Panc1 (cell line): Measurements from ENCODE around the gene ABCD3. TPM values are rescaled to one million over a fixed set of nuclear protein-coding genes. Genes with fewer than 3 reads are reported as not detected.

Source experiments
- ATAC-seq: fragments of 200-7000 bp; cut with Tn5 transposase; 2 replicates; pipeline ENCODE4 v1.9.1; 2020; ENCODE audit warnings: mild to moderate bottlenecking, moderate library complexity
- BruUV-seq: library from RNA; stranded (reverse); fragments of 400-500 nt; replicated peaks from 2 replicates; lab custom pipeline; 2021; lab: Mats Ljungman, UMichigan
- CTCF ChIA-PET: fragments of 300-600 bp; sonication (Branson Sonifier 250); formaldehyde crosslinking; loops from one replicate; lab custom pipeline; 2022; ENCODE audit warnings: antibody characterized with exemption; lab: Charles Lee
- POLR2A ChIA-PET: fragments of 300-600 bp; sonication (Branson Sonifier 250); formaldehyde crosslinking; loops from one replicate; lab custom pipeline; 2022; ENCODE audit warnings: antibody characterized with exemption; lab: Charles Lee
- DNase-seq: peaks from one replicate; pipeline ENCODE4 v3.0.0-alpha.2; 2010; ENCODE audit warnings: low read depth, low spot score
- H3K27ac ChIP-seq: 2 replicates; pipeline ENCODE4 v1.5.1; 2011; ENCODE audit warnings: mild to moderate bottlenecking, low read length, inconsistent platforms
- H3K27me3 ChIP-seq: fragments of 200-500 bp; sonication (Bioruptor generic); 2 replicates; pipeline ENCODE4 v1.6.0; 2014; ENCODE audit warnings: low read length, inconsistent platforms; ENCODE audit not compliant: control insufficient read depth, insufficient read depth
- H3K36me3 ChIP-seq: fragments of 200-500 bp; sonication (Bioruptor generic); 2 replicates; pipeline ENCODE4 v1.5.1; 2014; ENCODE audit warnings: inconsistent platforms, mild to moderate bottlenecking, low read length, moderate library complexity; ENCODE audit not compliant: control insufficient read depth, insufficient read depth
- H3K4me1 ChIP-seq: 2 replicates; pipeline ENCODE4 v1.5.1; 2011; ENCODE audit warnings: inconsistent platforms, mild to moderate bottlenecking, low read length, moderate library complexity; ENCODE audit not compliant: control insufficient read depth, insufficient read depth
- H3K4me3 ChIP-seq, 2 experiments: 2 replicates each; pipeline ENCODE4 v1.5.1; 2011 to 2012; ENCODE audit warnings: low read depth in 2 of 2, low read length in 2 of 2, mild to moderate bottlenecking in 2 of 2, inconsistent platforms in 1 of 2, moderate library complexity in 1 of 2
- H3K9me3 ChIP-seq: fragments of 200-500 bp; sonication (Bioruptor generic); 2 replicates; pipeline ENCODE4 v1.5.1; 2014; ENCODE audit warnings: low read depth, mild to moderate bottlenecking, inconsistent platforms, low read length, moderate library complexity; ENCODE audit not compliant: control insufficient read depth, insufficient read depth
- POLR2AphosphoS5 ChIP-seq: IDR thresholded peaks from 2 replicates; pipeline ENCODE4 v1.6.1; 2012; ENCODE audit warnings: mild to moderate bottlenecking, low read depth, low read length, moderate library complexity
- SIN3A ChIP-seq: IDR thresholded peaks from 2 replicates; pipeline ENCODE4 v1.6.1; 2012; ENCODE audit warnings: low read depth, mild to moderate bottlenecking, low read length, moderate library complexity, borderline replicate concordance; ENCODE audit not compliant: insufficient read depth
- TCF7L2 ChIP-seq: IDR thresholded peaks from 2 replicates; pipeline ENCODE4 v1.6.1; 2011; ENCODE audit warnings: mild to moderate bottlenecking, low read depth, low read length, inconsistent platforms
- in situ Hi-C: cut with HindIII; loops from 2 replicates; pipeline ENCODE4 v1.10.0; 2016; ENCODE audit warnings: low sequenced_read_pairs, low pct_unique_long_range_greater_than_20kb
- intact Hi-C: fragments of 100-400 bp; cut with micrococcal nuclease; formaldehyde crosslinking; loops from one replicate; pipeline ENCODE4 v1.10.0; 2022; ENCODE audit not compliant: unreplicated experiment
- total RNA-seq: library from RNA; stranded (reverse); gene quantifications from one replicate; pipeline ENCODE4 v1.2.1, GENCODE V29; 2021; ENCODE audit not compliant: unreplicated experiment
- TF ChIP-seq, protein P1 (sequence below), 2 experiments: IDR thresholded peaks; 2 replicates each; pipeline ENCODE4 v1.6.1; 2011 to 2012; ENCODE audit warnings: low read depth in 2 of 2, control low read depth in 1 of 2, low read length in 1 of 2, mild to moderate bottlenecking in 1 of 2, moderate library complexity in 1 of 2; ENCODE audit not compliant: insufficient read depth in 1 of 2
- TF ChIP-seq, protein P2 (sequence below): fragments of 450-650 bp; IDR thresholded peaks from 2 replicates; pipeline ENCODE4 v1.5.1; 2017; ENCODE audit warnings: mild to moderate bottlenecking

The ABCD3 gene
- total RNA-seq, 1 experiment from 2014 or later = 40.5 TPM

DNA sequence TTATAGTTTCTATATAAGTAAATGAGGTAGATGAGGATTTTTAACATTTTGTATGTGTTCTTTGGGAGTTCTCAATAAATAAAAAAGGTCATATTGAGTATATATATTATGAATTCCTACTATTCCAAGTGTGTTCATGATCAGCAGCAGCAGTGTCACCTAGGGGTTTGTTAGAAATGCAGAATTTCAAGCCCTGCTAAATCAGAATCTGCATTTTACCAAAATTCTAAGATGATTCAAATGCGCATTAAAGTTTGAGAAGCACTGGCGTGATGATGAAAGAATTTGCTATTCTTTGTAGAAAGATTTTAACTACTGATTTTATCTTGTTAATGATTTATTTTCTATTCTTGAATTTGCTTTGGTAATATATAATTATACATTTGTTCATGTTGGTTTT is 94.6 kb downstream of the ABCD3 start:
- ATAC-seq (no peak), DNase-seq (no peak)
- intact Hi-C loops (no loop called here), in situ Hi-C loops (no loop called here)
- H3K9me3 ChIP-seq = no peaks in the 10 kb centered on the region
- no TSS peak for BruUV-seq
- H3K4me3 ChIP-seq = no peak overlapping the region
- ChIA-PET POLR2A (no interaction called here), CTCF (interaction anchor here (0.6 kb wide), 1 partner anchor 57 kb away, joined by 4 read pairs; no protein-coding TSS in a partner anchor)
- no peaks in the 10 kb centered on the region; the same call in 1 of the 2 replicates for H3K36me3 ChIP-seq
- TF ChIP-seq POLR2AphosphoS5 (no peak), SIN3A (no peak), TCF7L2 (no peak)
- TF ChIP-seq, protein P1, sequence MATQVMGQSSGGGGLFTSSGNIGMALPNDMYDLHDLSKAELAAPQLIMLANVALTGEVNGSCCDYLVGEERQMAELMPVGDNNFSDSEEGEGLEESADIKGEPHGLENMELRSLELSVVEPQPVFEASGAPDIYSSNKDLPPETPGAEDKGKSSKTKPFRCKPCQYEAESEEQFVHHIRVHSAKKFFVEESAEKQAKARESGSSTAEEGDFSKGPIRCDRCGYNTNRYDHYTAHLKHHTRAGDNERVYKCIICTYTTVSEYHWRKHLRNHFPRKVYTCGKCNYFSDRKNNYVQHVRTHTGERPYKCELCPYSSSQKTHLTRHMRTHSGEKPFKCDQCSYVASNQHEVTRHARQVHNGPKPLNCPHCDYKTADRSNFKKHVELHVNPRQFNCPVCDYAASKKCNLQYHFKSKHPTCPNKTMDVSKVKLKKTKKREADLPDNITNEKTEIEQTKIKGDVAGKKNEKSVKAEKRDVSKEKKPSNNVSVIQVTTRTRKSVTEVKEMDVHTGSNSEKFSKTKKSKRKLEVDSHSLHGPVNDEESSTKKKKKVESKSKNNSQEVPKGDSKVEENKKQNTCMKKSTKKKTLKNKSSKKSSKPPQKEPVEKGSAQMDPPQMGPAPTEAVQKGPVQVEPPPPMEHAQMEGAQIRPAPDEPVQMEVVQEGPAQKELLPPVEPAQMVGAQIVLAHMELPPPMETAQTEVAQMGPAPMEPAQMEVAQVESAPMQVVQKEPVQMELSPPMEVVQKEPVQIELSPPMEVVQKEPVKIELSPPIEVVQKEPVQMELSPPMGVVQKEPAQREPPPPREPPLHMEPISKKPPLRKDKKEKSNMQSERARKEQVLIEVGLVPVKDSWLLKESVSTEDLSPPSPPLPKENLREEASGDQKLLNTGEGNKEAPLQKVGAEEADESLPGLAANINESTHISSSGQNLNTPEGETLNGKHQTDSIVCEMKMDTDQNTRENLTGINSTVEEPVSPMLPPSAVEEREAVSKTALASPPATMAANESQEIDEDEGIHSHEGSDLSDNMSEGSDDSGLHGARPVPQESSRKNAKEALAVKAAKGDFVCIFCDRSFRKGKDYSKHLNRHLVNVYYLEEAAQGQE (IDR thresholded peaks at IDR 0.05; ENCODE audit: insufficient read depth in 1 of 2, low read depth in 2 of 2, low read length in 1 of 2) = no peak
- TF ChIP-seq, protein P2, sequence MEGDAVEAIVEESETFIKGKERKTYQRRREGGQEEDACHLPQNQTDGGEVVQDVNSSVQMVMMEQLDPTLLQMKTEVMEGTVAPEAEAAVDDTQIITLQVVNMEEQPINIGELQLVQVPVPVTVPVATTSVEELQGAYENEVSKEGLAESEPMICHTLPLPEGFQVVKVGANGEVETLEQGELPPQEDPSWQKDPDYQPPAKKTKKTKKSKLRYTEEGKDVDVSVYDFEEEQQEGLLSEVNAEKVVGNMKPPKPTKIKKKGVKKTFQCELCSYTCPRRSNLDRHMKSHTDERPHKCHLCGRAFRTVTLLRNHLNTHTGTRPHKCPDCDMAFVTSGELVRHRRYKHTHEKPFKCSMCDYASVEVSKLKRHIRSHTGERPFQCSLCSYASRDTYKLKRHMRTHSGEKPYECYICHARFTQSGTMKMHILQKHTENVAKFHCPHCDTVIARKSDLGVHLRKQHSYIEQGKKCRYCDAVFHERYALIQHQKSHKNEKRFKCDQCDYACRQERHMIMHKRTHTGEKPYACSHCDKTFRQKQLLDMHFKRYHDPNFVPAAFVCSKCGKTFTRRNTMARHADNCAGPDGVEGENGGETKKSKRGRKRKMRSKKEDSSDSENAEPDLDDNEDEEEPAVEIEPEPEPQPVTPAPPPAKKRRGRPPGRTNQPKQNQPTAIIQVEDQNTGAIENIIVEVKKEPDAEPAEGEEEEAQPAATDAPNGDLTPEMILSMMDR = no peak
- no peaks in the 10 kb centered on the region for H3K27me3 ChIP-seq
- H3K4me1 ChIP-seq = no peaks in the 10 kb centered on the region; the same call in 1 of the 2 replicates
- no peak overlapping the region for H3K27ac ChIP-seq

DNA sequence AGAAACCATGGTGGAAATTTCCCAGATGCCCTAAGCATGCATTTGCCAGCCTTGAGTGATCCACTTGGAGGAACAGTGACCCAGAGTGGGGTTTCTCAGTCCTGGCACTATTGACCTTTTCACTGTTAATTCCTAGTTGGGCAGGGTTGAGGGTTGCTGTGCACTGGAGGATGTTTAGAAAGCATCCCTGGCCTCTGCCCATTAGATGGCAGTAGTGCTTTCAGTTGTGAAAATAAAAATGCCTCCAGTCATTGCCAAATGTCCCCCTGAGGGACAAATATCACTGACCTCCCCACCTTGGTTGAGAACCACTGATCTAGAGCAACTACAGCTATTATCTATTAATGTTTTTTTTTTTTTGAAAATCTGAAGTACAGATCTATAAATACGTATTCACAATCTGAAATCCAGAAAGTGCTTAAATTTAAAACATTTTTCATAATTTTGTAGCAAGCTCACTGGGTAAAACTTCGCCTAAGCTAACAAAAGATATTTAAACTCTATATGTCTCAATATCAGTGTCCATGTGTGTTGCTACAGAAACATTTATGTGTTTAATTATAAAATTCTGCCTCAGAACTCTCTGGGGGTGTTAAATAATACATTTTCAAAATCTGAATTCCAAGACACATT is 96.0 kb downstream of the ABCD3 start:
- H3K9me3 ChIP-seq = no peaks in the 10 kb centered on the region
- peak; percentile 10 for DNase-seq

More for the DNA sequence above, 96.0 kb downstream of the ABCD3 start:
- ATAC-seq = peak; percentile 74; the same call in 1 of the 2 replicates
- Histone ChIP-seq H3K27me3 (no peaks in the 10 kb centered on the region), H3K4me1 (no peaks in the 10 kb centered on the region; the same call in 1 of the 2 replicates), H3K27ac (no peak overlapping the region), H3K36me3 (no peaks in the 10 kb centered on the region; the same call in 1 of the 2 replicates), H3K4me3 (no peak overlapping the region)
- no TSS peak for BruUV-seq
- POLR2A ChIA-PET = no interaction called here
- CTCF ChIA-PET = interaction anchor here (0.6 kb wide), 1 partner anchor 27 kb away, joined by 3 read pairs; no protein-coding TSS in a partner anchor
- in situ Hi-C loops (no loop called here), intact Hi-C loops (loop anchor here (1.0 kb wide), 1 partner anchor 288 kb away; no protein-coding TSS in a partner anchor)
- TF ChIP-seq, protein P2 = peak; percentile 76
- no peak for TF ChIP-seq TCF7L2
- TF ChIP-seq POLR2AphosphoS5 = no peak
